Immature natural killer cell (primary cell): Measurements from ENCODE around the gene BSCL2. TPM values are rescaled to one million over a fixed set of nuclear protein-coding genes. Genes with fewer than 3 reads are reported as not detected.
"Not testable (repeated sequence)": the region's sequence is repeated elsewhere in the genome, so short reads cannot be mapped to it uniquely, and the experiment has no call there.

Experiments
- DNase-seq, 3 donors: peaks; one replicate each; pipeline ENCODE4 v3.0.0; 2022; ENCODE audit warnings: mixed read lengths in 1 of 3
- H3K27ac Mint-ChIP-seq, 6 donors: one replicate each; pipeline ENCODE4 v1.8.0; 2020; ENCODE audit warnings: mixed read lengths in 6 of 6, mild to moderate bottlenecking in 5 of 6, inconsistent platforms in 4 of 6, moderate library complexity in 3 of 6
- H3K27me3 Mint-ChIP-seq, 3 donors: one replicate each; pipeline ENCODE4 v1.8.0; 2020 to 2021; ENCODE audit warnings: low read depth in 3 of 3, mild to moderate bottlenecking in 3 of 3, mixed read lengths in 3 of 3, moderate library complexity in 3 of 3, inconsistent platforms in 1 of 3
- H3K36me3 Mint-ChIP-seq, 3 donors: one replicate each; pipeline ENCODE4 v1.8.0; 2020; ENCODE audit warnings: mixed read lengths in 3 of 3, inconsistent platforms in 2 of 3, mild to moderate bottlenecking in 2 of 3
- H3K4me1 Mint-ChIP-seq, 2 donors: one replicate each; pipeline ENCODE4 v1.8.0; 2020; ENCODE audit warnings: inconsistent platforms in 2 of 2, mild to moderate bottlenecking in 2 of 2, mixed read lengths in 2 of 2, moderate library complexity in 1 of 2
- H3K4me3 Mint-ChIP-seq, 5 donors: one replicate each; pipeline ENCODE4 v1.8.0; 2020; ENCODE audit warnings: mild to moderate bottlenecking in 5 of 5, mixed read lengths in 5 of 5, inconsistent platforms in 3 of 5, moderate library complexity in 3 of 5
- H3K9me3 Mint-ChIP-seq, 6 donors: one replicate each; pipeline ENCODE4 v1.8.0; 2020; ENCODE audit warnings: mild to moderate bottlenecking in 6 of 6, mixed read lengths in 6 of 6, inconsistent platforms in 4 of 6, moderate library complexity in 3 of 6
- polyA plus RNA-seq, 3 donors: library from polyadenylated mRNA; unstranded; fragments of 300-500 nt; fragmentation: Illumina TruSeq; gene quantifications; one replicate each; pipeline ENCODE4 v1.2.3, GENCODE V29; 2021

BSCL2 gene
- 10 to 100 TPM; 52.5 to 54.1 (median 53.6) TPM for polyA plus RNA-seq

DNA sequence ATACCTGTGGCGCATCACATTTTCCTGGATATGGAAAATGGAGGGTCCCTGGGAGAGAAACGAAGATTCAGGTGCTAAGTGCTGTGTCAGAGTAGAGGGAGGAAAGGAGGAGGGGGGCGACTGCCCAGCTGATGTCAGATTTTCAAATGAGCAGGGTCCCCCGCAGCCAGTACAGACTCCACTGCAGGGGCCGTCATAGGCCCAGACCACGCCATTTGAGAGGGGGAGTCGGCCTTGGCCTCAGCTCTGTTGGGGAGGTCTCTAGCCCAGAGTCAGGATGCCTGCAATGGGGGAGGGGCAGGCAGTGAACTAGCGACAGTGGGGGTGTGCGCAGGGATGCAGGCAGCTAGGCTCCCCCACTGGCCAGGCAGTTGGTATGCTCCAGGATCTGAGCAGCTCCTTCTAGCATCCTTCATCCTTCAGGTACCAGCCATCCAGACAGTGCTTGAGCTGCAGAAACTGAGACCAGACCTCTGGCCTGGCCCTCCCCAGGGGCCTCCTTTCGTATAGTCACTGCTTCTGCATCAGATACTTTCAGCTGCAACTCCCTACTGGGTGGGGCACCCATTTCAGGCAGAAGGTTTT is at the start of gene BSCL2, which contains the start of gene GNG3:
Gene BSCL2, minus strand, starts transcription at position 148 of the 585 bp plus-strand sequence. CDS start 229 bp downstream, outside the sequence.
Gene GNG3, plus strand, starts transcription at position 400 of the 585 bp plus-strand sequence. CDS start 620 bp downstream, outside the sequence.
- Mint-ChIP-seq H3K36me3 (peaks cover 0 to 5% (median 3%) of the 10 kb centered on the region in 3 donors), H3K27ac (peak within 1 kb of the TSS; percentile 94 to 98 (median 97)), H3K9me3 (no peaks in the 10 kb centered on the region), H3K4me3 (peak within 1 kb of the TSS; percentile 91 to 96 (median 93)), H3K27me3 (peaks cover 2 to 11% (median 8%) of the 10 kb centered on the region in 3 donors), H3K4me1 (peaks cover 47 to 56% of the 10 kb centered on the region in 2 donors)
- DNase-seq, result no peak

DNA sequence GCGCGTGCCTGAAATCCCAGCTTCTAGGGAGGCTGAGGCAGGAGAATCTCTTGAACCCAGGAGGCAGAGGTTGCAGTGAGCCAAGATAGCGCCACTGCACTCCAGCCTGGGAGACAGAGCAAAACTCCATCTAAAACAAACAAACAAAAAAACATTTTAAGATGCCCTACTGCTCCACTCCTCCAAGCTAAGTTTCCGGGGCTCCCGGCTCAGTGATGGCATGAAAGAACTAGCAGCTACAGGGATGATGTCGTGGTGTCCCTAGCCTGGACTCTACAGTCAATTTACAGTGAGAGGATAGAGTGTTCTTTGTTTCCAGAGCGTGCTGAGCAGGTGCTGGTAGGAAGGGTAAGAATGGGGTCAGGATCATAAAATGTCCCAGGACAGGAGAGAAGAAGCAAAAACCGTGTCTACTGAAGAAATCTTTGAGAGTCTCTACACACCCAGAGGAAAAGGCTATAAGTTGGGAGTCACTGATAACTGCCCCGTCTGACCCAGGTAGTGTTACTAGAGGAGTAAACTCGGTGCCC is 47.9 kb upstream of the BSCL2 start:
- Mint-ChIP-seq H3K4me3 (peak overlapping the region; percentile 46 to 70 (median 54)), H3K4me1 (peaks cover 13 to 22% of the 10 kb centered on the region in 2 donors), H3K9me3 (no peaks in the 10 kb centered on the region), H3K27me3 (peaks cover 6 to 8% (median 7%) of the 10 kb centered on the region in 3 donors), H3K27ac (peak overlapping the region in 4 of 6 donors; percentile 20 to 72 (median 71)), H3K36me3 (no peaks in the 10 kb centered on the region)
- DNase-seq, result no peak

- no peaks in the 10 kb centered on the region for H3K9me3 Mint-ChIP-seq
- peaks cover 0 to 3% (median 0%) of the 10 kb centered on the region in 3 donors for H3K36me3 Mint-ChIP-seq
- peaks cover 13 to 25% of the 10 kb centered on the region in 2 donors for H3K4me1 Mint-ChIP-seq
- DNase-seq, result peak; percentile 98 to 99 (median 99)
- peak within 1 kb of the TSS; percentile 95 to 100 (median 97) for H3K4me3 Mint-ChIP-seq
- H3K27me3 Mint-ChIP-seq, result peaks cover 6 to 8% (median 7%) of the 10 kb centered on the region in 3 donors
- peak within 1 kb of the TSS; percentile 96 to 100 (median 98) for H3K27ac Mint-ChIP-seq
Measured at GRCh38 chr11:62753736-62754603, 46.7 kb upstream of the BSCL2 start, which contains the start of gene ZBTB3. ZBTB3 (minus strand) TSS chr11:62754160; CDS start chr11:62753664, 496 bp downstream.

- H3K4me1 Mint-ChIP-seq, result peaks cover 13 to 25% of the 10 kb centered on the region in 2 donors
Measured at GRCh38 chr11:62752994-62753735, 45.9 kb upstream of the BSCL2 start.

DNA sequence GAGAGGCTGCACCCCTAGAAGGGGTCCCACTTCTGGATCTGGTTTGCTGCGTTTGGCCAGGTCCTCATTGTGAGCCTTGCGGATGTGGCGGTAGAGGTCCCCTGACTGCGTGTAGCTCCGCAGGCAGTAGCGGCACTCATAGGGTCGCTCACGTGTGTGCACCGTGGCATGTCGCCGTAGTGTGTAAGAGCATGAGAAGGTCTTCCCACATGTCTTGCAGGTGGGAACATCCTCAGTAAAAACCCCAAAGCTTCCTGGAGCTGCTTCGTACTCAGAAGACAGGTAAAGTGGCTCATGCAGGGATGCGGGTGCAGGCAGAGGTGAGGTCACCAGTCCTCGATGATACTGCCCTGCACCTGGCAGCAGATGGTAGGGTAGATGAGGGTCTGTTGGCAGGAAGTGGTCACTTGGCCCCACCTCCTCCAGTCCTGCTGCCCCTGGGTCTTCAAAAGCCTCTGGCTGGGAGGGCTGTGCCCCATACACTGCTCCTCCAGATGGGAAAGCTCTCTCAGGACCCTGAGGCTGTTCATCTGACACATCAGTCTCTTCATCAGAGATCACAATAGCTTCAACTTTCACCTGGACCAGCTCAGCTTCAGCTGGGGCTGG is 45.1 kb upstream of the BSCL2 start:
- Mint-ChIP-seq H3K27ac (peak overlapping the region in 2 of 6 donors; percentile 40 to 96), H3K36me3 (peaks cover 0 to 7% (median 0%) of the 10 kb centered on the region in 3 donors), H3K4me3 (peak overlapping the region in 1 of 5 donors; percentile 100), H3K4me1 (peaks cover 13 to 25% of the 10 kb centered on the region in 2 donors), H3K9me3 (no peaks in the 10 kb centered on the region), H3K27me3 (peaks cover 6 to 8% (median 7%) of the 10 kb centered on the region in 3 donors)
- DNase-seq, result no peak

More at GRCh38 chr11:62752994-62753735, 45.9 kb upstream of the BSCL2 start:
- Mint-ChIP-seq H3K4me3 (peak overlapping the region; percentile 95 to 100 (median 97)), H3K36me3 (peaks cover 0 to 7% (median 0%) of the 10 kb centered on the region in 3 donors), H3K27ac (peak overlapping the region; percentile 96 to 100 (median 98)), H3K9me3 (no peaks in the 10 kb centered on the region), H3K27me3 (peaks cover 6 to 8% (median 7%) of the 10 kb centered on the region in 3 donors)
- no peak for DNase-seq

- not testable (repeated sequence) for H3K4me3 Mint-ChIP-seq, H3K36me3 Mint-ChIP-seq, DNase-seq, H3K27me3 Mint-ChIP-seq, H3K9me3 Mint-ChIP-seq
- peak overlapping the region in 1 of 6 donors; percentile 60 for H3K27ac Mint-ChIP-seq
- H3K4me1 Mint-ChIP-seq, result peaks cover 13 to 24% of the 10 kb centered on the region in 2 donors
Measured at GRCh38 chr11:62749931-62750330, 42.7 kb upstream of the BSCL2 start.

DNA sequence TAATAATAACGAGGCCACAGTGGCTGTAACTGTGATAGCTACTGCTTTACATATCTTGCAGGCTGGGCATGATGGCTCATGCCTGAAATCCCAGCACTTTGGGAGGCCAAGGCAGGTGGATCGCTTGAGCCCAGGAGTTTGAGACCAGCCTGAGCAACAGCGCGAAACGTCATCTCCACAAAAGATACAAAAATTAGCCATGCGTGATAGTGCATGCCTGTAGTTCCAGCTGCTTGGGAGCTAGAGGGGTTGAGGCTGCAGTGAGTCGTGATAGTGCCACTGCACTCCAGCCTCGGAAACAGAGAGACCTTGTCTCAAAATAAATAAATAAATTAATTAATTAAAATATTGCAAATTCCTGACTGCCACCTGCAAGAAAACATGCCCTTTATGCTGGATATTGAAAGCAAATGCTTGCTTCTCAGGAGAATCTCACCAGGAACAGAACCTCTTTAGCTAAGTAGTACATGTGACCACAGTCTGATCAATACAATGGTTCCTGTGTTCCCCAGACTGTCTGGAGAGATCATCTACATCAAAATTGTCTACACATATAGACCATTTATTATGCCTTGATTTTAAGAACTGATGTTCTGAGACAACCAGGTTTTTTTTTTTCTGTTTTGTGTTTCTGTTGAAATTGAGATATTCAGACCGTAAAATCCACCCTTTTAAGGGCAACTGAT is 40.4 kb upstream of the BSCL2 start:
- H3K27ac Mint-ChIP-seq, result peak overlapping the region in 1 of 6 donors; percentile 35
- no peak overlapping the region for H3K4me3 Mint-ChIP-seq
- no peak for DNase-seq
- H3K27me3 Mint-ChIP-seq, result no peaks in the 10 kb centered on the region
- peaks cover under 1 to 5% of the 10 kb centered on the region in 2 donors for H3K4me1 Mint-ChIP-seq
- no peaks in the 10 kb centered on the region for H3K9me3 Mint-ChIP-seq
- H3K36me3 Mint-ChIP-seq, result peaks cover 0 to 7% (median 0%) of the 10 kb centered on the region in 3 donors

GRCh38 chr11:62737196-62737595 is 30.0 kb upstream of the BSCL2 start:
- Mint-ChIP-seq H3K36me3 (peaks cover 14 to 24% (median 18%) of the 10 kb centered on the region in 3 donors), H3K4me3 (no peak overlapping the region), H3K9me3 (no peaks in the 10 kb centered on the region), H3K4me1 (peaks cover 2 to 7% of the 10 kb centered on the region in 2 donors), H3K27me3 (peaks cover 0 to 1% (median 0%) of the 10 kb centered on the region in 3 donors), H3K27ac (no peak overlapping the region)
- no peak for DNase-seq

DNA sequence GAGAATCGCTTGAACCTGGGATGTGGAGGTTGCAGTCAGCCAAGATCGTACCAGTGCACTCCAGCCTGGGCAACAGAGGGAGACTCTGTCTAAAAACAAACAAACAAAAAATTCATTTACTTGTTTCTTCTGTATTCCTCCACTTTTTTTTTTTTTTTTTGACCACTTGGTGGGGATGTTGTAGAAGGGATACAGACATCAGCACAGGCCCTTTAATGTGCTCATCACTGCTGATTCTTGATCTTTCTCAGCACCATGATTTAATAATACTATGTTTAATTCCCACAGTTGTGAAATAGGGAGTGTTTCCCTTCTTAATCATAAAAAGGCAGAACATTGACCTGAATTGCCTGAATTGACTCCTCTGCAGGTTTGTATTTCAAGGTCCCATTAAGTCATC is 25.6 kb upstream of the BSCL2 start:
- Mint-ChIP-seq H3K4me1 (peaks cover 23 to 33% of the 10 kb centered on the region in 2 donors), H3K9me3 (no peaks in the 10 kb centered on the region), H3K4me3 (no peak overlapping the region), H3K27me3 (peaks cover 3 to 9% (median 7%) of the 10 kb centered on the region in 3 donors), H3K36me3 (peaks cover 4 to 10% (median 7%) of the 10 kb centered on the region in 3 donors), H3K27ac (peak overlapping the region in 1 of 6 donors; percentile 18)
- DNase-seq, result no peak

GRCh38 chr11:62730076-62730475 is 22.9 kb upstream of the BSCL2 start:
- Mint-ChIP-seq H3K27me3 (peaks cover 13 to 19% (median 15%) of the 10 kb centered on the region in 3 donors), H3K4me1 (peaks cover 37 to 46% of the 10 kb centered on the region in 2 donors), H3K27ac (peak overlapping the region in 4 of 6 donors; percentile 21 to 57 (median 41)), H3K4me3 (peak overlapping the region; percentile 58 to 98 (median 95))
- DNase-seq, H3K9me3 Mint-ChIP-seq, H3K36me3 Mint-ChIP-seq: not testable (repeated sequence)

DNA sequence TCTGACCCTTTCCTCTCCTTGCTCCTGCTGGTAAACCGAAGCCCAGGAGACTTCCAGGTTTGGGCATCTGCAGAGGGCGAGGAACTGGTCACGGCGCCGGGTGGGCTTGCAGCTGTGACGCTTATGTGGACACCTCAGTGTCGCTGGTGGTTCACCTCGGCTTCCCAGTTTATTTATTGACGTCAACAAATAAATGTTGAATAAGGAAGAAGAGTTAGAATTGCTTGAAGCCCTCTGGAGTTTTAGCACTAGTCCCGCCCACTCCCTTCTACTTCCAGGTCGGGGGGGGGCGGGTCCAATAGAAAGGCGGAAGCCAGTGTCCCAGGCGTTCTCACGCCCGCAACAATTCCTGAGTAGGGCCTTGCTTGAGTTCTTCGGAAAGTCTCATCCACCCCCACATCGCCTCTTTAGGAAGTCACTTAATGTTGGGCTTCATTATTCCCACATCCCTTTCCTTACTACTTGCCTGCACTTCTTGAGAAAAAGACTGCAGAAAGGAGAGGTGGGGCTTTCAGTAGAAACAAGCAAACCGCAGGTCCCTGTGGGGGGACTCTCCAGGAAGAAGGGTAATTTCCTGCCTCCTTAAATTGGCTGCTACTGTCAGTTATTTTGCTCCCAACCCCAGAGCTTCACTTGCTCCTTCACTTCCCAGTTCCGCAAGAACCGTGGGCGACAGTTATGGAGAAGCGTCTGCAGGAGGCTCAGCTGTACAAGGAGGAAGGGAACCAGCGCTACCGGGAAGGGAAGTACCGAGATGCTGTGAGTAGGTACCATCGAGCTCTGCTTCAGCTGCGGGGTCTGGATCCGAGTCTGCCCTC is 21.2 kb upstream of the BSCL2 start, which contains the start of gene TTC9C:
Gene TTC9C, plus strand, starts transcription at position 316 of the 818 bp plus-strand sequence. Its CDS starts 363 bp downstream, at position 679.
- Mint-ChIP-seq H3K4me3 (peak within 1 kb of the TSS; percentile 82 to 98 (median 96)), H3K27me3 (peaks cover 13 to 19% (median 15%) of the 10 kb centered on the region in 3 donors), H3K9me3 (no peaks in the 10 kb centered on the region), H3K36me3 (peaks cover 9 to 18% (median 16%) of the 10 kb centered on the region in 3 donors), H3K27ac (peak within 1 kb of the TSS; percentile 85 to 99 (median 94)), H3K4me1 (peaks cover 54 to 61% of the 10 kb centered on the region in 2 donors)
- DNase-seq, result peak; percentile 81 to 84 (median 84)
